Neural progenitor cell (in vitro differentiated cells): ENCODE results near the gene ENOSF1.

Experiments used
- CTCF ChIP-seq: fragments of 200-600 bp; sonication (generic); IDR thresholded peaks from 2 replicates; pipeline ENCODE4 v1.5.1; 2017; ENCODE audit warnings: antibody characterized with exemption, mild to moderate bottlenecking
- EZH2 ChIP-seq: fragments of 200-600 bp; sonication (generic); IDR thresholded peaks from 2 replicates; pipeline ENCODE4 v1.6.1; 2017; ENCODE audit warnings: antibody characterized with exemption, mild to moderate bottlenecking, moderate library complexity

GRCh38 chr18:680392-680791 is 32.0 kb downstream of the ENOSF1 start:
- TF ChIP-seq EZH2: no peak
- TF ChIP-seq CTCF: no peak
